A673 (cell line): ENCODE data around the gene SMG7.

Experiments used
- EZH2 ChIP-seq: fragments of 200-600 bp; sonication (generic); IDR thresholded peaks from 2 replicates; pipeline ENCODE4 v1.6.1; 2017; ENCODE audit warnings: borderline replicate concordance, low read depth, mild to moderate bottlenecking, mixed read lengths, antibody characterized with exemption, low read length; ENCODE audit not compliant: poor library complexity, severe bottlenecking
- TF ChIP-seq, protein P1 (sequence below): fragments of 300-800, 200-600 bp; sonication (generic); conservative IDR thresholded peaks from 2 replicates; pipeline ENCODE4 v1.5.1; 2017; ENCODE audit warnings: low read depth, mild to moderate bottlenecking, antibody characterized with exemption, low read length, moderate library complexity, mixed read lengths

DNA sequence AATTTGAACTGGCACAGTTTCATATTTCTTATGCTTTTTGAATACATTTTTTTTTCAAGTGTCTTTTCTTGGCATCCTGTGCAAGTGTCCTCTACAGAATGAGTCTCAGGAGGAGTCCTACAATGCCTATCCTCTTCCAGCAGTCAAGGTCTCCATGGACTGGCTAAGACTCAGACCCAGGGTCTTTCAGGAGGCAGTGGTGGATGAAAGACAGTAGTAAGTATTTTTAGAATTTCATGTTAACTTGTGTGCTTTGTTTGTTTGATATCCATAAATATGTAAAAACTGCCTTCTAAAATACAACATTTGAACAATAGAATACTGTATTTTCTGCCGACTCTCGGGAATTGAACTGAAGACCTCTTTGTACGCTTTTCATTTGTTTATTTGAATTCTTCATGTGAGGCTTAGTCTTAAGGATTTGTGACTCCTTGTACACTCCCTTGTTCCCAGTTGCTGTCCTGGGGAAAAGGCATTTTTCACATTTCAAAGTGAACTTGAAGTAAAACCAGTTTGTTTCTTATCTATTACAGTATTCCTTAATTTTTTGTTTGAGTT, 61.4 kb downstream of the SMG7 start:
- TF ChIP-seq, protein P1, sequence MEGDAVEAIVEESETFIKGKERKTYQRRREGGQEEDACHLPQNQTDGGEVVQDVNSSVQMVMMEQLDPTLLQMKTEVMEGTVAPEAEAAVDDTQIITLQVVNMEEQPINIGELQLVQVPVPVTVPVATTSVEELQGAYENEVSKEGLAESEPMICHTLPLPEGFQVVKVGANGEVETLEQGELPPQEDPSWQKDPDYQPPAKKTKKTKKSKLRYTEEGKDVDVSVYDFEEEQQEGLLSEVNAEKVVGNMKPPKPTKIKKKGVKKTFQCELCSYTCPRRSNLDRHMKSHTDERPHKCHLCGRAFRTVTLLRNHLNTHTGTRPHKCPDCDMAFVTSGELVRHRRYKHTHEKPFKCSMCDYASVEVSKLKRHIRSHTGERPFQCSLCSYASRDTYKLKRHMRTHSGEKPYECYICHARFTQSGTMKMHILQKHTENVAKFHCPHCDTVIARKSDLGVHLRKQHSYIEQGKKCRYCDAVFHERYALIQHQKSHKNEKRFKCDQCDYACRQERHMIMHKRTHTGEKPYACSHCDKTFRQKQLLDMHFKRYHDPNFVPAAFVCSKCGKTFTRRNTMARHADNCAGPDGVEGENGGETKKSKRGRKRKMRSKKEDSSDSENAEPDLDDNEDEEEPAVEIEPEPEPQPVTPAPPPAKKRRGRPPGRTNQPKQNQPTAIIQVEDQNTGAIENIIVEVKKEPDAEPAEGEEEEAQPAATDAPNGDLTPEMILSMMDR = no peak
- TF ChIP-seq EZH2 = no peak
